Fibroblast of skin of right biceps (primary cell): Measurements from ENCODE around the gene TSPAN9.

ENCODE experiments used
- DNase-seq: peaks from one replicate; pipeline ENCODE4 v3.0.0-alpha.2; 2013

The TSPAN9 gene

GRCh38 chr12:3129301-3130056 lies 52.3 kb downstream of the TSPAN9 start:
- peak; percentile 81 for DNase-seq

- no peak for DNase-seq
Observed at GRCh38 chr12:3130057-3130830, 53.1 kb downstream of the TSPAN9 start.

GRCh38 chr12:3131129-3131528 lies 54.0 kb downstream of the TSPAN9 start:
- no peak for DNase-seq

- DNase-seq = peak; percentile 76
Observed at GRCh38 chr12:3132636-3133404, 55.6 kb downstream of the TSPAN9 start.

- DNase-seq = no peak
Observed at GRCh38 chr12:3133405-3133783, 56.2 kb downstream of the TSPAN9 start.

- DNase-seq = no peak
Observed at GRCh38 chr12:3134126-3134525, 56.9 kb downstream of the TSPAN9 start.

- no peak for DNase-seq
Observed at GRCh38 chr12:3134526-3135135, 57.5 kb downstream of the TSPAN9 start.

DNA sequence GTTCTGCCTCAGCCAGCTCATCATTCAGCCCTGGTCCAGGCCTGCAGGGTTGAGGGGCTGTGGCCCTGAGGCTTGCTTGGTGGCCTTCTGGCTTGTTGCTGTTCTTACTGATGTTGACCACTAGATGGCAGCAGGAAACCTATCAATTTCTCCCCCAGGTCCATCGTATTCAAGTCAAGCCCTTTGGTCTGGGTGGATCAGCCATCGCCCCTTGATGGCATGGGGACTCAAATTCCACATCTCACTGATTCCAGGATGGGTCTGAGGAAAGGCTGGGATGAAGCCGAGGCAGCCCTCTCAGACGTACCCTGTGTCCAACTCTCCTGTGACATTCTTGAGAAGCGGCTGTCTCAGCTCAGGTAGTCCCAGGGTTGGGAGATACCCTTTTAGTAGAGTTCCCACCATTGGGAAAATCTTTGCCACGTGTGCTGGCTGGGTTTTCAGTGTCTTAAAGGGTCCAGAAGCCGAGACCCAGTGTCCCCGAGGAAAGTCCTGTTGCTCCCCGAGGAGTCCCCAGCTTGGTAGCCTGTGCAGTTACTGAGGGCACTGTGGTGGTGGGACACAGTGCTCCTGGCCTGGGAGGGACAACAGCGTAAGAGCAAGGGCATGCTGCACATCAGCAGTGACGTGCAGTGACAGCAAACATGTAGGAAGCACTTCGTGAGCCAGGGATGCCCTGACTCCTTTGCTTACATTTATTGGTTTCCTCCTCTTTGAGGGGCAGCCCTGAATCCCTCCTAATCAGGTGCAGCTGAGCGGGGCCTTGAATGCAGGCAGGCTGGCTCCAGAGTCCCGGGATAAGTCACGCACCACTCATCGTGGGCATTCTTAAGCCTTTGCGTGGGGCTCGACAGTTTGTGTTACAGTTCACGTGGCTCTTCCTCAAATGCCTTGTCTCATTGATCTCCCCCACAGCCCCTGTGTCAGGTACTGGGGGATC lies 58.6 kb downstream of the TSPAN9 start:
- DNase-seq = peak; percentile 68

GRCh38 chr12:3136641-3137267 lies 59.6 kb downstream of the TSPAN9 start:
- no peak for DNase-seq

GRCh38 chr12:3137268-3137781 lies 60.1 kb downstream of the TSPAN9 start:
- DNase-seq = no peak

DNA sequence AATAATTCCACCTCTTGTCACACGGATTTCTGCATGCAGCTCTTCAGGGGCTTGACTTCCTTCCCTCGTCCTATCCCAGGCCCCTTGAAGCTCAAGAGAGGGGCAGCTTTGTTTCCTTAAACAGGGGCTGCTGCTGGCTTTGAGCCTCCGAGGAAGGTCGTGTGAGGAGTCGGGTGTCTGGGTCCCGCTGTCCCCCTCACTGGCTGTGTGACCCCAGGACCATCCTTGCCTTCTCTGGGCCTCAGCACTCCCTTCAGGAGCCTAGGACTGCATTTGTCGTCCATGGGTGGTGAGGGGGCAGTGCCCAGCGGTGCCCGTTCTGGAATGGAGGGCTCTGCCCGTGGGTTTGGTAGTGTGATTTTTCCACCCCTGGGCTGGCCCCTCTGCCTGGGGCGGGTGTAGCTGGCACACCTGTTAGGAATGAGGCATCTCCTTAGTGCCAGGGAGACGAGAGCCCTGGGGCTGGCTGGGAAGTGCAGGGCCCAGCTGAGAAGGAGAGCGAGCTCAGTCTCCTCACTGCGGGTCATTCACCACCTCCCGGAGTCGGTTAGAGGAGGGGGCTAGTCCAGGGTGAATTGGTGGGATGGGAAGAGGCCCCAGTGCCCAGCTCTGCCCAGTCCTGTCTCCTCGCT lies 60.8 kb downstream of the TSPAN9 start:
- no peak for DNase-seq

- DNase-seq = no peak
Observed at GRCh38 chr12:3138941-3139511, 61.8 kb downstream of the TSPAN9 start.

DNA sequence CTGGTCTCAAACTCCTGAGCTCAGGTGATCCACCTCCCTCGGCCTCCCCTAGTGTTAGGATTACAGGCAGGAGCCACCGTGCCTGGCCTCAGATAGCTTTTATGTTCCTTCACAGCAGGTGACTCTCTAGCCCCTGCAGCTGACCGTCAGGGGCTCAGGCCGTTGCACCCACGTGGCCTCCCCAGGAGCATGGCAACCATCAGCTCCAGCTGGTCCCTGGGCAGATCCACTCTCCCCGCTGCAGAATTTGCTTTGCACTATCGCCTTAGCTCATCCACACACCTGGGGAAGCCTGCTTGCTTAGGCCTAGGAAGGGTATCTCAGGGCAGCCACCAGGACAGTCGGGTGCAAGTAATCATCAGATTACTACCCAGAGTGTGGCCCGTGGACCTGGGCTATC lies 62.6 kb downstream of the TSPAN9 start:
- DNase-seq = no peak

DNA sequence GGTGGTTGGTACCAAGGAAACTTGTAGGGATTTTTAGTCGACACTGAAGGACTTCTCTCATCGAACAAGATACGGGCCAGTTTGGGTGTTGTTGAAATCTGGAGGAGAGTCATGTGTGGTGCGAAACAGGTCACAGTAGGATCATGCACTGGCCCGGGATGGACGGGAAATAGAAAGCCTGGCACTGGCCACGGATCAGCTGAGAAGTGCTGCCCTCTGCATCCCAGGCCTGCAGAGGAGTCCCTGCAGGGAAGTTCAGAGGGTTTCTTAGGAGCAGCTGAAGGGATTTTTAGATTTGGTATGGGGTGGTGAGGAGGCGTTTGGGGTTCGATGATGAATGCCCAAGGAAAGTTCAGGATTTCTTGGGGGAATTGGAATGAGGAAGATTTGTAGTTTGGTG lies 63.1 kb downstream of the TSPAN9 start:
- DNase-seq = no peak

- DNase-seq = no peak
Observed at GRCh38 chr12:3141339-3142321, 64.5 kb downstream of the TSPAN9 start.

DNA sequence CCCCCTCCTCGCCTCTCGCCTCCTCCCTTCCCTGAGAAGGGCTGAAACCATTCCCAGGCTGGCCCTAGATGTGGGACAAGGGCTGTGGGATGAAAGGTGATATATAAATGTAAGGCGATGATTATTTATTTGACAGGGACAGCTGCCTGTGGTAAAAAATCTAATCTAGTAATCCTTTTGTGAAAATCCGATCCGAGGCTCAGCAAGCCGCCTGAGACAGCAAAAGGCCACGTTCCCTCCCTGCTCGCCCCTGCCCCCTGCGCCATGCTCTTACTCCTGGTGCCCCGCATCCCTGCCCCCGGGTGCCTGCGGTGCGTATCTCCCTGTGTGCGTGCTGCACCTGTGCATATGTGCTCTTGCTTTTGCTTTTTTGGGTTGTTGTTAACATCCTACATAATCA lies 65.2 kb downstream of the TSPAN9 start:
- DNase-seq = no peak

DNA sequence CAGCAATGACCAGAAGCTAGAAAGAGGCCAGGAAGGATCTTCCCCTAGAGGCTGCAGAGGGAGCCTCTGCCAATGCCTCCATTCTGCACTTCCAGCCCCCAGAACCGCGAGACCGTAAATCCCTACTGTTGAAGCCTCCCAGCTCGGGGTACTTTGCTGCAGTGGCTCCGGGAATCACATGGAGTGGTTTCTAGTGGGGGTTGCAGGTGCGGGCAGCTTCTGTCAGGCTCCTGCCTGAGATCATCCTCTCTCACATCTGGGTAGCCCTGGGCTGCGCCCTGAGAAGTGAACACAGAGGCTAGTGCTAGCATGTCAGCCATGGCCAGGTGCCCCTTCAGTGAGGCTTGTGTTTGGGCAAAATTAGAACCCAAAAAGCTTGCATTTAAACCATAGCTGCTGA lies 67.3 kb downstream of the TSPAN9 start:
- DNase-seq = no peak

DNA sequence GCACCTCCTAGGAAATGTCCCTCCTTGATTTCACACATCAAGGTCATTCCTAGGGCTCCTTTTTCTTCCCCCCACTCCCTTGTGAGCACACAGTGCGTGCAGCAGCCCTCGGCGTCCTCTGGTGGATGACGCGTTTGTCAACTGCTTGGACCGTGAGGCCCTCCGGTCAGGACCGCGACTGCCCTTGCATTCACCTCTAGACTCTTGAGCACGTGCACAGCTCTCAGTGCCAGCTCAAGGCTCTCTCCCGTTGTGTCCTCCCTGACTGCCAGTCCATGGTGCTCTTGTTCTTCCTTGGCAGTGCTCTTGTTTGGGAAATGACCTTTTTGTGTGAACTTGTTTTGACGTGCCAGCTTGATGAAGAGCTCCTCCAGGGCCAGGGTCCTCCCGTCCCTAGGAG lies 67.9 kb downstream of the TSPAN9 start:
- no peak for DNase-seq
